ENCODE data around the gene HCAR2. TPM values are rescaled to one million over a fixed set of nuclear protein-coding genes. Genes with fewer than 3 reads are reported as not detected.

HCAR2 gene
- total and polyA plus RNA-seq, 2 of the 4 experiments (the other 2 are of a cell fraction), result not detected

- Histone ChIP-seq H2AK9ac (replicated peaks; ENCODE audit: low read depth, low read length, poor library complexity) (no peak overlapping the region), H3K4ac (ENCODE audit: low read depth, low read length) (no peak overlapping the region), H2BK20ac (ENCODE audit: low read depth, low read length) (no peak overlapping the region), H3K4me2 (ENCODE audit: low read depth, low read length) (no peak overlapping the region), H3K4me3 (ENCODE audit: insufficient read depth, low read depth, low read length) (no peak overlapping the region), H4K91ac (ENCODE audit: insufficient read depth, low read depth, low read length) (no peak overlapping the region), H3K14ac (replicated peaks; ENCODE audit: low read depth, low read length) (no peak overlapping the region), H3K27me3 (ENCODE audit: control insufficient read depth, insufficient read depth, low read length) (no peaks in the 10 kb centered on the region), H2BK120ac (ENCODE audit: low read depth, low read length) (no peak overlapping the region), H2AFZ (replicated peaks; ENCODE audit: low read length, poor library complexity) (no peak overlapping the region), H3K23ac (ENCODE audit: low read depth, low read length) (no peak overlapping the region), H4K8ac (ENCODE audit: low read depth in 2 of 2, low read length in 2 of 2) (no peak overlapping the region), H2BK15ac (ENCODE audit: low read depth, low read length) (no peak overlapping the region; the same call in 2 of the 3 replicates), H4K5ac (ENCODE audit: low read depth, low read length) (no peak overlapping the region), H3K9me1 (ENCODE audit: insufficient read depth, low read length) (no peaks in the 10 kb centered on the region), H3K27ac (ENCODE audit: insufficient read depth, low read length) (no peak overlapping the region), H2BK5ac (ENCODE audit: low read depth, low read length, poor library complexity, severe bottlenecking) (no peak overlapping the region), H3K18ac (ENCODE audit: low read depth, low read length) (no peak overlapping the region), H3K36me3 (ENCODE audit: control insufficient read depth, insufficient read depth, low read length) (no peaks in the 10 kb centered on the region), H3K4me1 (ENCODE audit: control insufficient read depth, insufficient read depth, low read length) (peaks cover 2% of the 10 kb centered on the region; the same call in 1 of the 2 replicates), H3K79me1 (ENCODE audit: low read depth in 1 of 2, low read length in 2 of 2) (no peaks in the 10 kb centered on the region), H3K9ac (ENCODE audit: low read depth, low read length) (no peak overlapping the region), H4K20me1 (ENCODE audit: insufficient read depth, low read length) (no peaks in the 10 kb centered on the region), H3K9me3 (ENCODE audit: control insufficient read depth, insufficient read depth, low read length) (no peaks in the 10 kb centered on the region), H3K56ac (ENCODE audit: extremely low read depth, insufficient read depth, low read length) (no peak overlapping the region), H2AK5ac (ENCODE audit: low read depth, low read length) (0 out of 2 replicates have a peak overlapping the region, but pooled peaks have one; percentile 15)
- no TSS peak for BruUV-seq (replicated peaks)
- ATAC-seq (ENCODE audit: low read depth) (no peak), DNase-seq (no peak)
- CTCF ChIA-PET, result no interaction called here
- intact Hi-C loops (cut with micrococcal nuclease), result no loop called here
- in situ Hi-C loops (cut with MboI; ENCODE audit: low sequenced_read_pairs), result no loop called here
- TF ChIP-seq RAD21 (IDR thresholded peaks at IDR 0.05; ENCODE audit: low read length) (no peak), FOS (IDR thresholded peaks at IDR 0.05; ENCODE audit: low read depth, low read length) (no peak), MAZ (IDR thresholded peaks at IDR 0.05; ENCODE audit: borderline replicate concordance, low read depth, low read length) (no peak), MAFK (IDR thresholded peaks at IDR 0.05; ENCODE audit: low read depth, low read length) (no peak), RFX5 (IDR thresholded peaks at IDR 0.05; ENCODE audit: low read depth, low read length) (no peak), ELK1 (IDR thresholded peaks at IDR 0.05; ENCODE audit: borderline replicate concordance, low read depth, low read length) (no peak), USF2 (IDR thresholded peaks at IDR 0.05; ENCODE audit: low read depth, low read length) (no peak), SMC3 (IDR thresholded peaks at IDR 0.05; ENCODE audit: low read depth, low read length) (no peak), NFE2L2 (IDR thresholded peaks at IDR 0.05; ENCODE audit: low read depth, low read length) (no peak), CTCF (conservative IDR thresholded peaks at IDR 0.05; ENCODE audit: low read depth, low read length) (no peak), POLR2A (IDR thresholded peaks at IDR 0.05; ENCODE audit: low read depth, low read length) (no peak), MXI1 (IDR thresholded peaks at IDR 0.05; ENCODE audit: borderline replicate concordance, low read depth, low read length) (no peak), CHD1 (IDR thresholded peaks at IDR 0.05; ENCODE audit: low read depth, low read length) (no peak), CEBPB (IDR thresholded peaks at IDR 0.05; ENCODE audit: low read depth, low read length) (no peak), RCOR1 (IDR thresholded peaks at IDR 0.05; ENCODE audit: insufficient replicate concordance, low read length) (no peak), BHLHE40 (IDR thresholded peaks at IDR 0.05; ENCODE audit: low read depth, low read length) (no peak)
- dilution Hi-C loops (cut with HindIII; ENCODE audit: low sequenced_read_pairs, unreplicated experiment), result no loop called here
- POLR2A ChIA-PET (ENCODE audit: unreplicated experiment), result no interaction called here
- no CpG with 5 or more reads among the region's 2 CpGs for WGBS, 2 experiments (ENCODE audit: extremely low coverage in 2 of 2, insufficient read length in 1 of 2)
Measured at GRCh38 chr12:122672515-122672914, 30.6 kb downstream of the HCAR2 start.
